H1 (cell line): ENCODE data around the gene RPS21. TPM values are rescaled to one million over a fixed set of nuclear protein-coding genes. Genes with fewer than 3 reads are reported as not detected.

ENCODE experiments used
- CTCF ChIA-PET: fragments of 300-600 bp; sonication (Branson Sonifier 250); formaldehyde crosslinking; loops from one replicate; lab custom pipeline; 2021; ENCODE audit not compliant: partially characterized antibody; lab: Charles Lee
- POLR2A ChIA-PET: fragments of 300-600 bp; sonication (Branson Sonifier 250); formaldehyde crosslinking; loops from one replicate; lab custom pipeline; 2021; ENCODE audit warnings: inconsistent platforms; ENCODE audit not compliant: partially characterized antibody; lab: Charles Lee
- DNase-seq, 2 experiments: peaks; one replicate each; pipeline versions ENCODE4 v3.0.0 to v3.0.0-alpha.2; 2010 to 2022; ENCODE audit warnings: low spot score in 2 of 2, low read depth in 1 of 2, mixed read lengths in 1 of 2
- FAIRE-seq: peaks from 2 replicates; lab custom pipeline; 2011; peaks lifted over from hg19 to GRCh38; lab: Jason Lieb, UNC
- H2AFZ ChIP-seq: 2 replicates; pipeline ENCODE4 v1.8.1; 2012; ENCODE audit warnings: low read length, inconsistent platforms
- H2AK5ac ChIP-seq: 2 replicates; pipeline ENCODE4 v1.6.1; 2013; ENCODE audit warnings: low read depth, low read length
- H2BK120ac ChIP-seq: replicated peaks from 2 replicates; pipeline ENCODE3; 2013; ENCODE audit warnings: low read depth, low read length, inconsistent platforms
- H2BK12ac ChIP-seq: 2 replicates; pipeline ENCODE4 v1.6.1; 2013; ENCODE audit warnings: low read depth, low read length
- H2BK15ac ChIP-seq: 2 replicates; pipeline ENCODE4 v1.6.1; 2013; ENCODE audit warnings: low read length
- H2BK20ac ChIP-seq: 2 replicates; pipeline ENCODE4 v1.6.1; 2013; ENCODE audit warnings: low read length
- H2BK5ac ChIP-seq: 2 replicates; pipeline ENCODE4 v1.6.1; 2013; ENCODE audit warnings: low read depth, low read length
- H3K14ac ChIP-seq: 2 replicates; pipeline ENCODE4 v1.6.1; 2013; ENCODE audit warnings: inconsistent platforms; ENCODE audit not compliant: insufficient read length
- H3K18ac ChIP-seq: 2 replicates; pipeline ENCODE4 v1.6.1; 2013; ENCODE audit warnings: low read length; ENCODE audit errors: extremely low read depth
- H3K23ac ChIP-seq: 2 replicates; pipeline ENCODE4 v1.6.1; 2013; ENCODE audit warnings: inconsistent platforms; ENCODE audit not compliant: insufficient read length
- H3K23me2 ChIP-seq: 2 replicates; pipeline ENCODE4 v1.6.1; 2013; ENCODE audit warnings: low read depth, low read length
- H3K27ac ChIP-seq: 2 replicates; pipeline ENCODE4 v1.6.1; 2011; ENCODE audit warnings: low read depth, low read length, inconsistent platforms
- H3K27me3 ChIP-seq, 4 experiments: replicated peaks in 1 of 4; 1 replicate in 1 of 4; 2 replicates in 3 of 4; pipeline versions ENCODE4 v1.6.1 to v1.8.1; 2011 to 2013; ENCODE audit warnings: low read length in 3 of 4, mild to moderate bottlenecking in 3 of 4, inconsistent platforms in 2 of 4, mixed read lengths in 2 of 4, moderate library complexity in 1 of 4; ENCODE audit not compliant: control insufficient read depth in 3 of 4, insufficient read depth in 3 of 4; ENCODE audit errors: extremely low read depth in 1 of 4
- H3K36me3 ChIP-seq, 4 experiments: 2 replicates each; pipeline versions ENCODE4 v1.6.1 to v1.8.1; 2011 to 2013; ENCODE audit warnings: mild to moderate bottlenecking in 4 of 4, low read length in 3 of 4, moderate library complexity in 2 of 4, control low read depth in 1 of 4, inconsistent platforms in 1 of 4; ENCODE audit not compliant: insufficient read depth in 4 of 4, control insufficient read depth in 2 of 4
- H3K4ac ChIP-seq: replicated peaks from 2 replicates; pipeline ENCODE3; 2013; ENCODE audit warnings: low read length, low read depth, mixed read lengths, inconsistent platforms; ENCODE audit not compliant: insufficient read length
- H3K4me1 ChIP-seq, 4 experiments: replicated peaks in 1 of 4; 1 replicate in 1 of 4; 2 replicates in 3 of 4; pipeline versions ENCODE4 v1.6.1 to v1.8.1; 2011 to 2013; ENCODE audit warnings: low read length in 3 of 4, inconsistent platforms in 2 of 4, mixed read lengths in 1 of 4; ENCODE audit not compliant: insufficient read depth in 4 of 4, control insufficient read depth in 3 of 4
- H3K4me2 ChIP-seq, 2 experiments: 2 replicates each; pipeline versions ENCODE4 v1.6.1 to v1.8.1; 2011 to 2013; ENCODE audit warnings: low read depth in 2 of 2, low read length in 2 of 2, control low read depth in 1 of 2, inconsistent platforms in 1 of 2, mild to moderate bottlenecking in 1 of 2; ENCODE audit not compliant: insufficient read depth in 1 of 2
- H3K4me3 ChIP-seq, 4 experiments: fragments of 200-600, 300-600 bp in 1 of 4; sonication (generic), shearing (Covaris generic), sonication (Bioruptor Twin) in 1 of 4; 2 replicates each; pipeline versions ENCODE4 v1.5.1 to v1.8.1; 2011 to 2016; ENCODE audit warnings: low read length in 4 of 4, low read depth in 3 of 4, control low read depth in 2 of 4, inconsistent platforms in 2 of 4, mild to moderate bottlenecking in 2 of 4, mixed read lengths in 1 of 4, moderate library complexity in 1 of 4; ENCODE audit not compliant: insufficient read depth in 2 of 4; ENCODE audit errors: extremely low read depth in 1 of 4
- H3K56ac ChIP-seq: replicated peaks from 2 replicates; pipeline ENCODE3; 2013; ENCODE audit warnings: low read depth, mild to moderate bottlenecking, mixed read lengths, low read length, inconsistent platforms; ENCODE audit not compliant: insufficient read length
- H3K79me1 ChIP-seq: 2 replicates; pipeline ENCODE4 v1.6.1; 2013; ENCODE audit warnings: low read depth, low read length, control low read depth
- H3K79me2 ChIP-seq, 2 experiments: 2 replicates each; pipeline versions ENCODE4 v1.6.1 to v1.8.1; 2012 to 2013; ENCODE audit warnings: low read length in 2 of 2, mild to moderate bottlenecking in 2 of 2, inconsistent platforms in 1 of 2; ENCODE audit not compliant: insufficient read depth in 2 of 2, control insufficient read depth in 1 of 2
- H3K9ac ChIP-seq, 4 experiments: replicated peaks in 1 of 4; 1 replicate in 1 of 4; 2 replicates in 3 of 4; pipeline versions ENCODE4 v1.6.1 to v1.8.1; 2011 to 2013; ENCODE audit warnings: low read depth in 3 of 4, low read length in 3 of 4, control low read depth in 2 of 4, mild to moderate bottlenecking in 2 of 4, moderate library complexity in 2 of 4, inconsistent platforms in 1 of 4; ENCODE audit errors: extremely low read depth in 1 of 4
- H3K9me3 ChIP-seq, 2 experiments: 2 replicates each; pipeline versions ENCODE4 v1.6.1 to v1.8.1; 2012 to 2013; ENCODE audit warnings: mild to moderate bottlenecking in 2 of 2, moderate library complexity in 2 of 2, control low read depth in 1 of 2, inconsistent platforms in 1 of 2, low read depth in 1 of 2, low read length in 1 of 2, mixed read lengths in 1 of 2; ENCODE audit not compliant: insufficient read depth in 2 of 2
- H4K20me1 ChIP-seq, 2 experiments: replicated peaks in 1 of 2; 2 replicates each; pipeline versions ENCODE3 to v1.8.1; 2011 to 2013; ENCODE audit warnings: inconsistent platforms in 2 of 2, low read length in 2 of 2, mild to moderate bottlenecking in 1 of 2; ENCODE audit not compliant: insufficient read depth in 2 of 2, control insufficient read depth in 1 of 2
- H4K5ac ChIP-seq: 2 replicates; pipeline ENCODE4 v1.6.1; 2013; ENCODE audit warnings: low read length, low read depth, mixed read lengths, inconsistent platforms; ENCODE audit not compliant: insufficient read length
- H4K8ac ChIP-seq: 2 replicates; pipeline ENCODE4 v1.8.0; 2013; ENCODE audit warnings: mild to moderate bottlenecking, moderate library complexity, low read length, inconsistent platforms; ENCODE audit not compliant: insufficient read depth; ENCODE audit errors: extremely low read depth
- H4K91ac ChIP-seq: replicated peaks from 2 replicates; pipeline ENCODE3; 2013; ENCODE audit warnings: low read length, mixed read lengths, inconsistent platforms; ENCODE audit not compliant: insufficient read length
- CHD1 ChIP-seq: IDR thresholded peaks from 2 replicates; pipeline ENCODE4 v1.6.1; 2012; ENCODE audit warnings: low read depth, low read length, improper control_type of control experiment
- CREB1 ChIP-seq: IDR thresholded peaks from 2 replicates; pipeline ENCODE4 v1.6.1; 2012; ENCODE audit warnings: inconsistent platforms
- CTCF ChIP-seq, 3 experiments: IDR thresholded peaks; 1 replicate in 2 of 3; 2 replicates in 1 of 3; pipeline versions ENCODE4 v1.5.1 to v1.6.1; 2011; ENCODE audit warnings: low read length in 3 of 3, mild to moderate bottlenecking in 3 of 3, inconsistent platforms in 2 of 3, low read depth in 1 of 3, moderate library complexity in 1 of 3; ENCODE audit not compliant: insufficient read depth in 1 of 3; ENCODE audit errors: control extremely low read depth in 1 of 3
- HDAC6 ChIP-seq: IDR thresholded peaks from one replicate; pipeline ENCODE4 v1.7.1; 2012; ENCODE audit warnings: low read depth, mild to moderate bottlenecking, inconsistent platforms, low read length, moderate library complexity
- RAD21 ChIP-seq, 2 experiments: IDR thresholded peaks in 1 of 2; conservative IDR thresholded peaks in 1 of 2; 2 replicates each; pipeline ENCODE4 v1.6.1; 2011; ENCODE audit warnings: low read depth in 2 of 2, low read length in 2 of 2, improper control_type of control experiment in 1 of 2, inconsistent platforms in 1 of 2, mild to moderate bottlenecking in 1 of 2, moderate library complexity in 1 of 2
- SIRT6 ChIP-seq: IDR thresholded peaks from one replicate; pipeline ENCODE4 v1.7.1; 2012; ENCODE audit warnings: low read length, inconsistent platforms
- SP4 ChIP-seq: IDR thresholded peaks from 2 replicates; pipeline ENCODE4 v1.6.1; 2012; ENCODE audit warnings: low read length, inconsistent platforms
- YY1 ChIP-seq: IDR thresholded peaks from 2 replicates; pipeline ENCODE4 v1.6.1; 2011; ENCODE audit warnings: low read depth, mild to moderate bottlenecking, low read length
- WGBS, 2 experiments: shearing (Covaris generic) in 1 of 2; methylation state at CpG; one replicate each; pipeline versions ENCODE4 v1.1.6 to v1.1.7; 2013 to 2015; ENCODE audit warnings: low lambda C conversion rate in 2 of 2, mixed read lengths in 2 of 2, inconsistent platforms in 1 of 2, low coverage in 1 of 2, missing lambda C conversion rate in 1 of 2; ENCODE audit not compliant: insufficient replicate concordance in 2 of 2, insufficient coverage in 1 of 2, insufficient read length in 1 of 2; ENCODE audit errors: extremely low coverage in 1 of 2, missing lambda C conversion rate in 1 of 2; 5-methylcytosine and 5-hydroxymethylcytosine counted together
- polyA plus RNA-seq, 7 experiments: library from polyadenylated mRNA; depleted of rRNA in 3 of 7; stranded (reverse) in 5 of 7; unstranded in 2 of 7; fragments of >200 nt in 5 of 7; fragments of 200-250 nt in 2 of 7; gene quantifications; 1 replicate in 5 of 7; 2 replicates in 1 of 7; 4 replicates in 1 of 7; pipeline versions ENCODE4 v1.2.1 to v1.2.3, GENCODE V29; 2011 to 2013; ENCODE audit warnings: missing spikeins in 2 of 7, mixed read lengths in 2 of 7
- total RNA-seq: library from RNA; stranded (reverse); fragmentation: NEBNext Ultra II Directional; extraction: Animal tissue kit (Norgen Biotek cat#: 25700); gene quantifications from 2 replicates; pipeline ENCODE4 v1.2.1, GENCODE V29; 2021

RPS21 gene
- total and polyA plus RNA-seq, 2 of the 8 experiments (the other 6 are each of a cell fraction or from before 2014, with no cell fraction given), result 1,787 to 7,219 TPM

- WGBS, 2 experiments, result 43% methylated on average over 30 of the region's 30 CpGs; no CpG with 5 or more reads in 1 of the 2 experiments
- H3K56ac ChIP-seq, result no peak overlapping the region
- no peak overlapping the region for H2BK15ac ChIP-seq
- H2AFZ ChIP-seq, result no peak overlapping the region
- no peak overlapping the region; the same call in 1 of the 2 replicates for H2BK12ac ChIP-seq
- H3K14ac ChIP-seq, result no peak overlapping the region
- peak overlapping the region; percentile 54 for H4K91ac ChIP-seq
- H3K9me3 ChIP-seq, result no peaks in the 10 kb centered on the region
- H2BK120ac ChIP-seq, result no peak overlapping the region
- H3K4me3 ChIP-seq, result peak overlapping the region in 1 of 4 experiments; percentile 34; a peak in 1 of 8 replicates
- peaks cover 0 to 26% (median 8%) of the 10 kb centered on the region in 4 experiments; a peak in 6 of 7 replicates for H3K4me1 ChIP-seq
- peak; percentile 79 to 87 for TF ChIP-seq RAD21 (IDR thresholded peaks at IDR 0.05 in 1 of 2, conservative IDR thresholded peaks at IDR 0.05 in 1 of 2; ENCODE audit: low read depth in 2 of 2, low read length in 2 of 2)
- peak in 2 of 3 experiments; percentile 75 to 86; a peak in 3 of 4 replicates for TF ChIP-seq CTCF (IDR thresholded peaks at IDR 0.05; ENCODE audit: control extremely low read depth in 1 of 3, insufficient read depth in 1 of 3, low read depth in 1 of 3, low read length in 3 of 3)
- TF ChIP-seq HDAC6, result no peak
- no peak for TF ChIP-seq SIRT6
- TF ChIP-seq CHD1, result no peak
- no peak for TF ChIP-seq YY1
- no peak for TF ChIP-seq SP4
- TF ChIP-seq CREB1, result 0 out of 2 replicates have a peak, but pooled peaks have one; percentile 10
- CTCF ChIA-PET, result interaction anchor here (0.6 to 7.1 kb wide), 39 partner anchors 9 to 291 kb away, joined by 3 to 104 read pairs (median 4); partner anchors contain the start of gene RBBP8NL
- H3K4ac ChIP-seq, result no peak overlapping the region
- H3K9ac ChIP-seq, result no peak overlapping the region
- no peak overlapping the region for H2AK5ac ChIP-seq
- peak overlapping the region; percentile 62; the same call in 1 of the 2 replicates for H4K8ac ChIP-seq
- peaks cover 0 to 8% (median 1%) of the 10 kb centered on the region in 4 experiments; a peak in 2 of 7 replicates for H3K27me3 ChIP-seq
- no peaks in the 10 kb centered on the region for H3K79me1 ChIP-seq
- FAIRE-seq (no peak), DNase-seq (peak in 1 of 2 experiments; percentile 85)
- H2BK20ac ChIP-seq, result no peak overlapping the region
- peaks cover 0 to 12% of the 10 kb centered on the region in 2 experiments for H4K20me1 ChIP-seq
- H2BK5ac ChIP-seq, result no peak overlapping the region
- no peaks in the 10 kb centered on the region; the same call in 1 of the 2 replicates for H3K23me2 ChIP-seq
- no peak overlapping the region for H4K5ac ChIP-seq
- no peak overlapping the region for H3K18ac ChIP-seq
- peak overlapping the region in 1 of 2 experiments; percentile 50; a peak in 3 of 4 replicates for H3K4me2 ChIP-seq
- POLR2A ChIA-PET, result interaction anchor here (1.0 to 4.0 kb wide), 9 partner anchors 10 to 224 kb away, joined by 3 to 25 read pairs (median 4); partner anchors contain the start of gene RBBP8NL
- no peak overlapping the region for H3K23ac ChIP-seq
- H3K27ac ChIP-seq, result no peak overlapping the region
- no peaks in the 10 kb centered on the region for H3K79me2 ChIP-seq
- H3K36me3 ChIP-seq, result no peaks in the 10 kb centered on the region
These were observed 23.2 kb downstream of the RPS21 start for GRCh38 chr20:62409931-62410745.
